ENCODE results near the gene TWIST2.

GRCh38 chr2:238887616-238888015 is 39.7 kb downstream of the TWIST2 start:
- TF ChIP-seq CTCF (IDR thresholded peaks at IDR 0.05): no peak
- no peak for TF ChIP-seq POLR2A (IDR thresholded peaks at IDR 0.05)
- TF ChIP-seq POLR2AphosphoS5 (IDR thresholded peaks at IDR 0.05): no peak
- TF ChIP-seq EP300 (IDR thresholded peaks at IDR 0.05): no peak
